Astrocyte (in vitro differentiated cells and primary cell): Measurements from ENCODE around the gene NPAS3. TPM values are rescaled to one million over a fixed set of nuclear protein-coding genes. Genes with fewer than 3 reads are reported as not detected.

ENCODE experiments used
- DNase-seq: peaks from one replicate; pipeline ENCODE4 v3.0.0-alpha.2; 2010; ENCODE audit warnings: low read depth
- FAIRE-seq: peaks from 2 replicates; lab custom pipeline; 2011; peaks lifted over from hg19 to GRCh38; lab: Jason Lieb, UNC
- H2AFZ ChIP-seq: 2 replicates; pipeline ENCODE4 v1.6.0; 2012; ENCODE audit warnings: low read depth, low read length, inconsistent platforms
- H3K27ac ChIP-seq: 2 replicates; pipeline ENCODE4 v1.5.1; 2011; ENCODE audit warnings: low read depth, low read length, inconsistent platforms
- H3K27me3 ChIP-seq: 2 replicates; pipeline ENCODE4 v1.6.0; 2011; ENCODE audit warnings: low read length, inconsistent platforms; ENCODE audit not compliant: insufficient read depth
- H3K36me3 ChIP-seq: 2 replicates; pipeline ENCODE4 v1.5.1; 2011; ENCODE audit warnings: low read length, inconsistent platforms; ENCODE audit not compliant: insufficient read depth
- H3K4me1 ChIP-seq: 2 replicates; pipeline ENCODE4 v1.5.1; 2011; ENCODE audit warnings: low read length, inconsistent platforms; ENCODE audit not compliant: insufficient read depth
- H3K4me2 ChIP-seq: 2 replicates; pipeline ENCODE4 v1.6.0; 2012; ENCODE audit warnings: low read length, inconsistent platforms
- H3K4me3 ChIP-seq: 2 replicates; pipeline ENCODE4 v1.5.1; 2011; ENCODE audit warnings: low read depth, mild to moderate bottlenecking, low read length, inconsistent platforms; ENCODE audit not compliant: insufficient read depth
- H3K79me2 ChIP-seq: 2 replicates; pipeline ENCODE4 v1.6.0; 2012; ENCODE audit warnings: mild to moderate bottlenecking, low read length, inconsistent platforms; ENCODE audit not compliant: insufficient read depth
- H3K9ac ChIP-seq: 2 replicates; pipeline ENCODE4 v1.6.0; 2012; ENCODE audit warnings: mild to moderate bottlenecking, low read length, inconsistent platforms
- H3K9me3 ChIP-seq: 2 replicates; pipeline ENCODE4 v1.5.1; 2012; ENCODE audit warnings: low read depth, mild to moderate bottlenecking, low read length, inconsistent platforms; ENCODE audit not compliant: insufficient read depth
- H4K20me1 ChIP-seq: 2 replicates; pipeline ENCODE4 v1.6.0; 2012; ENCODE audit warnings: low read length, inconsistent platforms; ENCODE audit not compliant: insufficient read depth
- H3K27ac Mint-ChIP-seq: one replicate; pipeline ENCODE4 v1.8.0; 2021; ENCODE audit warnings: mild to moderate bottlenecking, mixed read lengths; ENCODE audit not compliant: unreplicated experiment
- H3K27me3 Mint-ChIP-seq: one replicate; pipeline ENCODE4 v1.8.0; 2021; ENCODE audit warnings: low read depth, mixed read lengths; ENCODE audit not compliant: unreplicated experiment
- H3K36me3 Mint-ChIP-seq: one replicate; pipeline ENCODE4 v1.8.0; 2021; ENCODE audit warnings: low read depth, mixed read lengths; ENCODE audit not compliant: unreplicated experiment
- H3K4me1 Mint-ChIP-seq: one replicate; pipeline ENCODE4 v1.8.0; 2021; ENCODE audit warnings: low read depth, mixed read lengths; ENCODE audit not compliant: unreplicated experiment
- H3K4me3 Mint-ChIP-seq: one replicate; pipeline ENCODE4 v1.8.0; 2021; ENCODE audit warnings: mild to moderate bottlenecking, moderate library complexity, mixed read lengths; ENCODE audit not compliant: unreplicated experiment
- H3K9me3 Mint-ChIP-seq: one replicate; pipeline ENCODE4 v1.8.0; 2021; ENCODE audit warnings: mild to moderate bottlenecking, mixed read lengths; ENCODE audit not compliant: unreplicated experiment
- CTCF ChIP-seq: IDR thresholded peaks from 2 replicates; pipeline ENCODE4 v1.5.1; 2011; ENCODE audit warnings: low read depth, mild to moderate bottlenecking, inconsistent platforms, low read length, moderate library complexity; ENCODE audit not compliant: insufficient read depth
- EZH2 ChIP-seq: IDR thresholded peaks from 2 replicates; pipeline ENCODE4 v1.6.1; 2012; ENCODE audit warnings: mild to moderate bottlenecking, low read length, inconsistent platforms; ENCODE audit not compliant: insufficient read depth
- total RNA-seq: library from RNA; stranded (reverse); gene quantifications from 2 replicates; pipeline ENCODE4 v1.2.1, GENCODE V29; 2021

The NPAS3 gene
- total RNA-seq, 1 donor from 2014 or later, result 2.6 TPM

GRCh38 chr14:33527023-33527634 lies 588.5 kb downstream of the NPAS3 start:
- no peak overlapping the region for H2AFZ ChIP-seq
- no peaks in the 10 kb centered on the region for H3K79me2 ChIP-seq
- TF ChIP-seq CTCF, result no peak
- TF ChIP-seq EZH2, result no peak
- H3K27ac ChIP-seq, result no peak overlapping the region
- no peak overlapping the region for H3K4me3 ChIP-seq
- H3K9ac ChIP-seq, result no peak overlapping the region
- H3K4me3 Mint-ChIP-seq, result no peak overlapping the region
- H3K36me3 ChIP-seq, result no peaks in the 10 kb centered on the region
- H3K9me3 Mint-ChIP-seq, result no peaks in the 10 kb centered on the region
- H3K4me1 Mint-ChIP-seq, result peaks cover 5% of the 10 kb centered on the region
- H4K20me1 ChIP-seq, result no peaks in the 10 kb centered on the region
- H3K27me3 ChIP-seq, result no peaks in the 10 kb centered on the region
- no peaks in the 10 kb centered on the region for H3K9me3 ChIP-seq
- H3K4me2 ChIP-seq, result no peak overlapping the region
- H3K4me1 ChIP-seq, result peaks cover 5% of the 10 kb centered on the region
- no peaks in the 10 kb centered on the region for H3K27me3 Mint-ChIP-seq
- H3K36me3 Mint-ChIP-seq, result no peaks in the 10 kb centered on the region
- FAIRE-seq, result no peak
- no peak overlapping the region for H3K27ac Mint-ChIP-seq
- no peak for DNase-seq

- no peak overlapping the region for H3K9ac ChIP-seq
- Mint-ChIP-seq H3K9me3 (no peaks in the 10 kb centered on the region), H3K4me3 (no peak overlapping the region), H3K36me3 (no peaks in the 10 kb centered on the region), H3K27ac (no peak overlapping the region), H3K4me1 (no peaks in the 10 kb centered on the region), H3K27me3 (no peaks in the 10 kb centered on the region)
- H3K79me2 ChIP-seq, result no peaks in the 10 kb centered on the region
- H3K27me3 ChIP-seq, result no peaks in the 10 kb centered on the region
- H3K27ac ChIP-seq, result no peak overlapping the region
- FAIRE-seq, result no peak
- no peaks in the 10 kb centered on the region for H4K20me1 ChIP-seq
- DNase-seq, result no peak
- H3K36me3 ChIP-seq, result no peaks in the 10 kb centered on the region
- no peak overlapping the region for H3K4me2 ChIP-seq
- no peaks in the 10 kb centered on the region for H3K9me3 ChIP-seq
- no peak overlapping the region for H3K4me3 ChIP-seq
- TF ChIP-seq EZH2 (no peak), CTCF (no peak)
- H2AFZ ChIP-seq, result no peak overlapping the region
- H3K4me1 ChIP-seq, result no peaks in the 10 kb centered on the region
Observed at GRCh38 chr14:33528655-33529054, 590.0 kb downstream of the NPAS3 start.
